ENCODE measurements around the gene ATG14. TPM values are rescaled to one million over a fixed set of nuclear protein-coding genes. Genes with fewer than 3 reads are reported as not detected.

ATG14 gene
- total RNA-seq, 2 donors from 2014 or later: 12.5 to 21.9 TPM

DNA sequence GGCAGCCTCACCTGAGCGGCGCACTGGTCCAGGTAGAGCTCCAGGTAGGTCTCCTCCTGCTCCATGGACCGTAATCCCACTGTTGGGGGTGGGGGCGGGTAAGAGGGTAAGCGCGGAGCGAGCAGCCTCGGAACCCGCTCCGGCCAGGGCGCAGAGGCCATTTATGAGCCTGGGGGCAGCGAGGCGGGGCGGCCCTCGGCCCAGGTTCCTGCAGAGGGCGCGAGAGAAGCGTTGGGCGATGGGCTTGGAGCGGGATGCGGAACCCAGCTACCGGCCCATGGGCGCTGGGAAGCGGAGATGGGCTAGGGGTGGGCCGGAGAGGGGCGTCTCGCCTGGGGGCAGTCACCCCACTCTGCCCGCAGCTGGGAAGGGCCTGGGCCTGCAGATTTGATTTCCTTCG lies 28.8 kb upstream of the ATG14 start, which contains the start of gene TBPL2:
TSS of gene TBPL2 (minus strand) at position 232 of the 400 bp plus-strand sequence. CDS start at position 65, 167 bp downstream.
- intact Hi-C loops (cut with DNase I): no loop called here
- H3K36me3 ChIP-seq: no peaks in the 10 kb centered on the region
- H3K27ac ChIP-seq: no peak within 1 kb of the TSS
- 34% methylated on average over 27 of the region's 29 CpGs for WGBS
- TF ChIP-seq, protein P1, sequence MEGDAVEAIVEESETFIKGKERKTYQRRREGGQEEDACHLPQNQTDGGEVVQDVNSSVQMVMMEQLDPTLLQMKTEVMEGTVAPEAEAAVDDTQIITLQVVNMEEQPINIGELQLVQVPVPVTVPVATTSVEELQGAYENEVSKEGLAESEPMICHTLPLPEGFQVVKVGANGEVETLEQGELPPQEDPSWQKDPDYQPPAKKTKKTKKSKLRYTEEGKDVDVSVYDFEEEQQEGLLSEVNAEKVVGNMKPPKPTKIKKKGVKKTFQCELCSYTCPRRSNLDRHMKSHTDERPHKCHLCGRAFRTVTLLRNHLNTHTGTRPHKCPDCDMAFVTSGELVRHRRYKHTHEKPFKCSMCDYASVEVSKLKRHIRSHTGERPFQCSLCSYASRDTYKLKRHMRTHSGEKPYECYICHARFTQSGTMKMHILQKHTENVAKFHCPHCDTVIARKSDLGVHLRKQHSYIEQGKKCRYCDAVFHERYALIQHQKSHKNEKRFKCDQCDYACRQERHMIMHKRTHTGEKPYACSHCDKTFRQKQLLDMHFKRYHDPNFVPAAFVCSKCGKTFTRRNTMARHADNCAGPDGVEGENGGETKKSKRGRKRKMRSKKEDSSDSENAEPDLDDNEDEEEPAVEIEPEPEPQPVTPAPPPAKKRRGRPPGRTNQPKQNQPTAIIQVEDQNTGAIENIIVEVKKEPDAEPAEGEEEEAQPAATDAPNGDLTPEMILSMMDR (IDR thresholded peaks at IDR 0.05): no peak
- TF ChIP-seq POLR2AphosphoS5 (IDR thresholded peaks at IDR 0.05): no peak
- TF ChIP-seq POLR2A (IDR thresholded peaks at IDR 0.05): no peak
- no peaks in the 10 kb centered on the region for H3K27me3 ChIP-seq (replicated peaks; ENCODE audit: insufficient read depth)
- no peak within 1 kb of the TSS for H3K4me3 ChIP-seq
- DNase-seq (ENCODE audit: low spot score): no peak
- no peaks in the 10 kb centered on the region for H3K4me1 ChIP-seq (replicated peaks)
- H3K9me3 ChIP-seq: no peaks in the 10 kb centered on the region

DNA sequence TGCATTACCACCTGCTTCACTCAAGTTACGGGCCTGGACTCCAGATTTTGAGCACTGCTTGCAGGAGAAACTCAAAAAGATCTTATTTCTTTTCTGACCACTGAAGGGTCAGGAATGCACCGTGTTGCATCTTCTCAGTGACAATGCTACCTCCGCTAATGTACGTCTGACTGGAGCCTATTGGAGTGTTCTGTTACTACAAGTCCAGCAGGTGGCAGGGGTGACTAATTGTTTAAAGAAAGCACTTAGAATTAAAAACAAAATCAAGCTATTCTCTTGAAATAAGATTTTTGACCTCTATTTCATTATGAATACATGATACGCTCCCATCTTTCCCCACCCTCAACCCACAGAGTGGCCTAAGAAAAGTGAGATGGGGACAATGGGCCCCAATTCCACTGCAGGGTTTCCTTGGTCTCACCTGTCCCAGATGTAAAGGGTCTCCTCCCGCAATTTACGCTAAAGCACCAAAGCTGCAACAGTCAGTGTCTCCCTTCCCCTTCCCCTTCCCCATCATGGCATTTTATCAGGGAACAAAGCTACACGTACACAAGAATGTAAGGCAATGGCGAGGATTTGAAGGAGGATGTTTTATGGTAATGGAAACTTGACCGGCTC lies 26.5 kb upstream of the ATG14 start:
- no peak for DNase-seq (ENCODE audit: low spot score)
- TF ChIP-seq, protein P1 (IDR thresholded peaks at IDR 0.05): peak in 3 of 4 experiments; percentile 42 to 63 (median 56)
- TF ChIP-seq POLR2A (IDR thresholded peaks at IDR 0.05) (no peak), POLR2AphosphoS5 (IDR thresholded peaks at IDR 0.05) (no peak)
- no peak overlapping the region for H3K27ac ChIP-seq
- intact Hi-C loops (cut with DNase I): no loop called here
- no peaks in the 10 kb centered on the region for H3K4me1 ChIP-seq (replicated peaks)
- 39% methylated on average over 10 of the region's 10 CpGs for WGBS
- no peaks in the 10 kb centered on the region for H3K27me3 ChIP-seq (replicated peaks; ENCODE audit: insufficient read depth)
- no peaks in the 10 kb centered on the region for H3K36me3 ChIP-seq
- no peaks in the 10 kb centered on the region for H3K9me3 ChIP-seq
- no peak overlapping the region for H3K4me3 ChIP-seq

DNA sequence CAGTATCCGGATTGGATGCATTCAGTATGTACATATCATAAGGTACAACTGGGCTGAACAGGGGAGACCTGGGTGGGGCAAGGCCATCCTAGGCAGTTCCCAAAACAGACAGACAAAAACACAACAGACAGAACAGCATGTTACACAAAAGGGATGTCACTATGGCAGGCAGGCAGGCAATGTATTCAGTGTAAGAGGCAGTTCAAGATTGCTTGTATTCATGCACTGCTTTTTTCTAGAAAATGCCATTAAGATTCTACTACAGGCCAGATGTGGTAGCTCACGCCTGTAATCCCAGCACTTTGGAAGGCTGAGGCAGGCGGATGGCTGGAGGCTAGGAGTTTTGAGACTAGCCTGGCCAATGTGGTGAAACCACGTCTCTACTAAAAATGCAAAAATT lies 25.3 kb upstream of the ATG14 start:
- Histone ChIP-seq H3K4me1 (replicated peaks) (no peaks in the 10 kb centered on the region), H3K36me3 (no peaks in the 10 kb centered on the region), H3K4me3 (no peak overlapping the region), H3K27me3 (replicated peaks; ENCODE audit: insufficient read depth) (no peaks in the 10 kb centered on the region), H3K9me3 (no peaks in the 10 kb centered on the region), H3K27ac (no peak overlapping the region)
- WGBS: 83% methylated on average over 4 of the region's 4 CpGs
- TF ChIP-seq POLR2A (IDR thresholded peaks at IDR 0.05) (no peak), POLR2AphosphoS5 (IDR thresholded peaks at IDR 0.05) (no peak)
- TF ChIP-seq, protein P1 (IDR thresholded peaks at IDR 0.05): no peak
- intact Hi-C loops (cut with DNase I): no loop called here
- no peak for DNase-seq (ENCODE audit: low spot score)

DNA sequence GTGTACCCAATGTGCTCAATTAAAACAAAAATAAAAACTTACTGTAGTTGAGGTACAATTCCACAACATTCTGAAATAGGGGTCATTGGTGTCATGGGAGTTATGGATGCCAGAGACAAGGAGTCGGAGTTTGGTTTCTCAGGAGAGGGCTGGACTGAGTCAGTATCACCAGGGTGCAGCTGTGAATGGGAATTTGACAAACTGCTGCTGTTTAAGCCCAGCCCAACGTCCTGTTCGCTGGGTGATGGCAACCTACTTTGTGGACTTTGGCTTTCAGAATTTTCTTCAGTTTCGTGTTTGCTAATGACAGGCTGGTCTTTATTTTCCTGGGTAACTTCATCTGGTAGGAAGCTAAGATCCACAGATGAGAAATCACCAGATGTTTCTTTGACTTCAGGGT lies 24.9 kb upstream of the ATG14 start:
- no peaks in the 10 kb centered on the region for H3K9me3 ChIP-seq
- intact Hi-C loops (cut with DNase I): no loop called here
- no peak for TF ChIP-seq POLR2AphosphoS5 (IDR thresholded peaks at IDR 0.05)
- no peak for TF ChIP-seq POLR2A (IDR thresholded peaks at IDR 0.05)
- TF ChIP-seq, protein P1 (IDR thresholded peaks at IDR 0.05): no peak
- H3K27me3 ChIP-seq (replicated peaks; ENCODE audit: insufficient read depth): no peaks in the 10 kb centered on the region
- H3K4me1 ChIP-seq (replicated peaks): no peaks in the 10 kb centered on the region
- no peak overlapping the region for H3K4me3 ChIP-seq
- no peak for DNase-seq (ENCODE audit: low spot score)
- H3K36me3 ChIP-seq: no peaks in the 10 kb centered on the region
- no peak overlapping the region for H3K27ac ChIP-seq
- 51% methylated on average over 4 of the region's 4 CpGs for WGBS

DNA sequence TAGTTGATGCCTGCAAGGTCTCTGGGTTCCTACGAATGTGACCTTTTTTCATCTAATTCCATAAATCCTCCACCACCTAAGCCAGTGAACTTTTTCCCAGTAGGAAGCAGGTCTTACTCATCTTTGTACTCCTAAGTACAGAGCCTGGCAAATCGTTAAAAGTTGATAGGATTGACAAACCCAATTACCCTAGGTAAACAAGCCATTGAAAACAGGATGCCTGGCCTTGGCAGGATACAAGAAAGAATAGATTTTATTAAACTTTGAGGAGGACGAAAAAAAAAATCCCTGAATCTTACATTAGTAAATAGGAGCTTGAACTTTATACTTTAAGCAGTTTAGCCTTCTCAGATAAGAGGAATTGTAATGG lies 23.2 kb upstream of the ATG14 start:
- 28% methylated on average over 3 of the region's 3 CpGs for WGBS
- Histone ChIP-seq H3K36me3 (no peaks in the 10 kb centered on the region), H3K4me3 (no peak overlapping the region), H3K27me3 (replicated peaks; ENCODE audit: insufficient read depth) (no peaks in the 10 kb centered on the region), H3K27ac (no peak overlapping the region), H3K4me1 (replicated peaks) (no peaks in the 10 kb centered on the region), H3K9me3 (no peaks in the 10 kb centered on the region)
- intact Hi-C loops (cut with DNase I): loop anchor here (5.0 kb wide), 2 partner anchors 222 to 1048 kb away; no protein-coding TSS in a partner anchor
- no peak for DNase-seq (ENCODE audit: low spot score)
- TF ChIP-seq POLR2AphosphoS5 (IDR thresholded peaks at IDR 0.05) (no peak), POLR2A (IDR thresholded peaks at IDR 0.05) (no peak)
- TF ChIP-seq, protein P1 (IDR thresholded peaks at IDR 0.05): no peak

All from prostate gland (tissue), 2 donors.